Ovary (tissue), 3 donors: ENCODE results near the gene LRFN2.

Experiments used
- CTCF ChIP-seq, 3 donors: fragments of 450-650 bp in 2 of 3; fragments of 200-600 bp in 1 of 3; IDR thresholded peaks; one replicate each; pipeline versions ENCODE4 v1.5.1 to v1.8.0; 2016 to 2022; ENCODE audit warnings: antibody characterized with exemption in 3 of 3, mild to moderate bottlenecking in 1 of 3
- EP300 ChIP-seq: sonication (generic); formaldehyde crosslinking; IDR thresholded peaks from one replicate; pipeline ENCODE4 v1.6.1; 2017; ENCODE audit warnings: antibody characterized with exemption
- POLR2A ChIP-seq: fragments of 450-650 bp; IDR thresholded peaks from one replicate; pipeline ENCODE4 v1.6.1; 2017; ENCODE audit warnings: antibody characterized with exemption, mild to moderate bottlenecking, moderate library complexity
- donor health status: DM: no; HTN: no; CAD: no.

- TF ChIP-seq CTCF (IDR thresholded peaks at IDR 0.05): no peak
- TF ChIP-seq POLR2A: no peak
- TF ChIP-seq EP300: no peak
Observed at GRCh38 chr6:40509086-40509485, 78.1 kb downstream of the LRFN2 start.
